Forelimb muscle (tissue), 1 donor: ENCODE measurements around the gene MYADM. TPM values are rescaled to one million over a fixed set of nuclear protein-coding genes. Genes with fewer than 3 reads are reported as not detected.
"Not testable (repeated sequence)": the region's sequence is repeated elsewhere in the genome, so short reads cannot be mapped to it uniquely, and the experiment has no call there.

Experiments
- DNase-seq: peaks from one replicate; pipeline ENCODE4 v3.0.0-alpha.2; 2013; ENCODE audit warnings: low read depth
- polyA plus RNA-seq: library from polyadenylated mRNA; unstranded; fragments of 120-200 nt; gene quantifications from one replicate; pipeline ENCODE4 v1.2.1, GENCODE V29; 2013; ENCODE audit not compliant: insufficient read length

Gene MYADM
- polyA plus RNA-seq, 1 donor = 151 TPM

- no peak for DNase-seq
These were observed 1.5 kb downstream of the MYADM start for GRCh38 chr19:53868892-53869804.

GRCh38 chr19:53869805-53870484, 2.3 kb downstream of the MYADM start:
- DNase-seq = not testable (repeated sequence)

GRCh38 chr19:53870485-53870844, 2.8 kb downstream of the MYADM start:
- DNase-seq = no peak

- no peak for DNase-seq
These were observed 3.8 kb downstream of the MYADM start for GRCh38 chr19:53871454-53871853.

GRCh38 chr19:53872762-53873161, 5.1 kb downstream of the MYADM start:
- no peak for DNase-seq

- DNase-seq = no peak
These were observed 6.3 kb downstream of the MYADM start for GRCh38 chr19:53873773-53874605.

GRCh38 chr19:53874606-53874990, 6.9 kb downstream of the MYADM start:
- no peak for DNase-seq

- no peak for DNase-seq
These were observed 8.1 kb downstream of the MYADM start for GRCh38 chr19:53875602-53876325.

GRCh38 chr19:53876651-53877224, 9.1 kb downstream of the MYADM start:
- DNase-seq = no peak

GRCh38 chr19:53877361-53877766, 9.7 kb downstream of the MYADM start:
- no peak for DNase-seq

- DNase-seq = no peak
These were observed 11.1 kb downstream of the MYADM start for GRCh38 chr19:53878776-53879139.

GRCh38 chr19:53879140-53880081, 11.7 kb downstream of the MYADM start:
- DNase-seq = peak; percentile 87

- no peak for DNase-seq
These were observed 13.2 kb downstream of the MYADM start for GRCh38 chr19:53880711-53881481.

GRCh38 chr19:53881482-53882390, 14.1 kb downstream of the MYADM start, which contains the start of gene PRKCG:
TSS of gene PRKCG (plus strand) at chr19:53882197. CDS start at chr19:53882495, 298 bp downstream.
- no peak for DNase-seq

GRCh38 chr19:53882391-53883050, 14.8 kb downstream of the MYADM start:
- no peak for DNase-seq

GRCh38 chr19:53883231-53883661, 15.6 kb downstream of the MYADM start:
- no peak for DNase-seq

GRCh38 chr19:53883741-53884140, 16.1 kb downstream of the MYADM start:
- no peak for DNase-seq
